ENCODE measurements around the gene SLX4IP. TPM values are rescaled to one million over a fixed set of nuclear protein-coding genes. Genes with fewer than 3 reads are reported as not detected.

The SLX4IP gene
- total and polyA plus RNA-seq, 2 donors (not counting 3 experiments of a cell fraction or from before 2014, with no cell fraction given), result 1.9 to 4.5 TPM

- no peaks in the 10 kb centered on the region for H3K79me2 ChIP-seq (ENCODE audit: control insufficient read depth, insufficient read depth, low read length)
- no peak for FAIRE-seq
- H3K27me3 ChIP-seq (ENCODE audit: control insufficient read depth in 2 of 2, insufficient read depth in 2 of 2, low read length in 2 of 2), result no peaks in the 10 kb centered on the region
- H3K4me2 ChIP-seq (ENCODE audit: insufficient read depth, low read length), result no peak overlapping the region
- dilution Hi-C loops (cut with MboI; ENCODE audit: extremely low pct_ligation_motif_present, low sequenced_read_pairs) (no loop called here), intact Hi-C loops (cut with micrococcal nuclease) (no loop called here)
- DNase-seq (ENCODE audit: low read depth, low spot score), result peak; percentile 66
- no peak overlapping the region for H3K9ac ChIP-seq (replicated peaks; ENCODE audit: extremely low read depth, insufficient read depth, low read length)
- CTCF ChIA-PET, result interaction anchor here (0.6 to 2.6 kb wide), 8 partner anchors 8 to 131 kb away, joined by 3 to 7 read pairs (median 4); partner anchors contain the start of gene MKKS
- H2AFZ ChIP-seq (ENCODE audit: low read depth, low read length), result no peak overlapping the region
- H3K4me1 ChIP-seq (ENCODE audit: control insufficient read depth, extremely low read depth, insufficient read depth, low read length), result peaks cover 15% of the 10 kb centered on the region
- no peaks in the 10 kb centered on the region for H3K36me3 ChIP-seq (ENCODE audit: control insufficient read depth in 2 of 2, extremely low read depth in 1 of 2, insufficient read depth in 2 of 2, low read length in 2 of 2)
- no peak overlapping the region for H3K4me3 ChIP-seq (replicated peaks in 1 of 3; ENCODE audit: insufficient read depth in 1 of 3, low read depth in 1 of 3, low read length in 3 of 3)
- TF ChIP-seq JUN (IDR thresholded peaks at IDR 0.05; ENCODE audit: borderline replicate concordance, insufficient read depth, insufficient read length, low read depth) (no peak), GATA2 (IDR thresholded peaks at IDR 0.05; ENCODE audit: insufficient read depth, insufficient read length, low read depth, low read length) (no peak), POLR2A (IDR thresholded peaks at IDR 0.05; ENCODE audit: low read depth, low read length) (no peak), MYC (IDR thresholded peaks at IDR 0.05; ENCODE audit: low read depth, low read length) (no peak), CTCF (IDR thresholded peaks at IDR 0.05; ENCODE audit: extremely low read depth in 1 of 2, insufficient read depth in 1 of 2, low read depth in 1 of 2, low read length in 2 of 2) (no peak), MAX (IDR thresholded peaks at IDR 0.05; ENCODE audit: insufficient read depth, insufficient read length) (no peak), POLR2AphosphoS5 (IDR thresholded peaks at IDR 0.05; ENCODE audit: insufficient read depth, low read depth, low read length) (no peak), FOS (IDR thresholded peaks at IDR 0.05; ENCODE audit: borderline replicate concordance, insufficient read depth, low read length) (no peak), EZH2 (IDR thresholded peaks at IDR 0.05; ENCODE audit: borderline replicate concordance, low read depth, low read length, severe bottlenecking) (no peak)
- H3K27ac ChIP-seq (ENCODE audit: insufficient read depth, low read depth, low read length), result peak overlapping the region; percentile 27
- no TSS peak for BruUV-seq (replicated peaks)
- POLR2A ChIA-PET, result no interaction called here
- H3K9me1 ChIP-seq (replicated peaks; ENCODE audit: control insufficient read depth, extremely low read depth, insufficient read depth, low read length), result no peaks in the 10 kb centered on the region
- H3K9me3 ChIP-seq (replicated peaks; ENCODE audit: control insufficient read depth, insufficient read depth, low read length), result no peaks in the 10 kb centered on the region
- H4K20me1 ChIP-seq (replicated peaks; ENCODE audit: control insufficient read depth, extremely low read depth, insufficient read depth, low read length), result no peaks in the 10 kb centered on the region
These were observed 130.3 kb downstream of the SLX4IP start for GRCh38 chr20:10565191-10565921.
